ENCODE results near the gene UBXN6. TPM values are rescaled to one million over a fixed set of nuclear protein-coding genes. Genes with fewer than 3 reads are reported as not detected.

UBXN6 gene
- total RNA-seq, 1 donor from 2014 or later, result 54.3 TPM

DNA sequence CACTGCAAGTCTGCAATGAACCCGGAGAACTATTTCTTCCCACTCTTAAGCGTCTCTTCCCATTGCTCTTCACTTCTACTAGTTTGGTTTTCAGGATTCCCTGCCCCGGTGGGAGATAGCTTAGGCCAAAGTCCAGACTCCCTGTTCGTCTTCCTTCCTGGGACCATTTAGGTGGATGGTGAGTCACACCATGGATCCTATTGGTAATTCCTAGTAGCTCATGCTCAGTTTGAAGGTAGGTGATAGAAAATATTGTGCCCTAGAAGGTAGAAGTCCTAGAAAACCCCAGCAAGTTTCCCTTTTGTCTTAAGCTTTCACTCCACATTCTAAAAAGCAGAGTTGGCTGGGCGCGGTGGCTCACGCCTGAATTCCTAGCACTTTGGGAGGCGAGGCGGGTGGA lies 41.3 kb downstream of the UBXN6 start:
- intact Hi-C loops (cut with micrococcal nuclease), result no loop called here
- H3K9me3 Mint-ChIP-seq, result no peaks in the 10 kb centered on the region
- TF ChIP-seq, protein P1, sequence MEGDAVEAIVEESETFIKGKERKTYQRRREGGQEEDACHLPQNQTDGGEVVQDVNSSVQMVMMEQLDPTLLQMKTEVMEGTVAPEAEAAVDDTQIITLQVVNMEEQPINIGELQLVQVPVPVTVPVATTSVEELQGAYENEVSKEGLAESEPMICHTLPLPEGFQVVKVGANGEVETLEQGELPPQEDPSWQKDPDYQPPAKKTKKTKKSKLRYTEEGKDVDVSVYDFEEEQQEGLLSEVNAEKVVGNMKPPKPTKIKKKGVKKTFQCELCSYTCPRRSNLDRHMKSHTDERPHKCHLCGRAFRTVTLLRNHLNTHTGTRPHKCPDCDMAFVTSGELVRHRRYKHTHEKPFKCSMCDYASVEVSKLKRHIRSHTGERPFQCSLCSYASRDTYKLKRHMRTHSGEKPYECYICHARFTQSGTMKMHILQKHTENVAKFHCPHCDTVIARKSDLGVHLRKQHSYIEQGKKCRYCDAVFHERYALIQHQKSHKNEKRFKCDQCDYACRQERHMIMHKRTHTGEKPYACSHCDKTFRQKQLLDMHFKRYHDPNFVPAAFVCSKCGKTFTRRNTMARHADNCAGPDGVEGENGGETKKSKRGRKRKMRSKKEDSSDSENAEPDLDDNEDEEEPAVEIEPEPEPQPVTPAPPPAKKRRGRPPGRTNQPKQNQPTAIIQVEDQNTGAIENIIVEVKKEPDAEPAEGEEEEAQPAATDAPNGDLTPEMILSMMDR (IDR thresholded peaks at IDR 0.05), result no peak
- DNase-seq (no peak), ATAC-seq (ENCODE audit: low read depth) (no peak)
- H3K27me3 Mint-ChIP-seq, result no peaks in the 10 kb centered on the region
- peaks cover 10% of the 10 kb centered on the region for H3K36me3 Mint-ChIP-seq (ENCODE audit: low read depth)
- H3K4me1 Mint-ChIP-seq, result no peaks in the 10 kb centered on the region
- H3K4me3 Mint-ChIP-seq, result no peak overlapping the region
- ChIA-PET CTCF (interaction anchor here (0.6 to 1.3 kb wide), 2 partner anchors 14 to 329 kb away, joined by 3 read pairs; partner anchors contain the start of gene CHAF1A), POLR2A (no interaction called here)
- H3K27ac Mint-ChIP-seq, result no peak overlapping the region

DNA sequence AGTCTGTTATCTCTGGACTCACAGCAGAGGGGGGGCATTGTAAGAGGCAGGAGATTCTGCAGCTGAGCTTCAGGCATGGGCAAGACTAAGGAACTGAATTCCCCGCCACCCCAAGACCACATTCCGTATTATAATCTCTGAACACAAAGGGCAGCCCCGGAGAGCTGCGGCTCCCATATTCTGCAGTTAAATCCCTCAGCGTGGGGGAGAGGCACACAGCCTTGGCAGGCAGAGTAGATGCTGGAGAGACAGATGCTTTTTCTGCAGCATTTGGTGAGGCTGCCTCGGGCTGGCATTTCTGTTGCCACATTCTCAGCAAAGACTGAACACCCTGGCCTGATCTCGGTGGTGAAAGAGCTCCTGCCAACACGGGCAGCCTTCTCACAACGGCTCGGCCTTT lies 42.2 kb downstream of the UBXN6 start:
- H3K9me3 Mint-ChIP-seq, result no peaks in the 10 kb centered on the region
- TF ChIP-seq, protein P1 (IDR thresholded peaks at IDR 0.05), result no peak
- H3K27me3 Mint-ChIP-seq, result no peaks in the 10 kb centered on the region
- no peaks in the 10 kb centered on the region for H3K4me1 Mint-ChIP-seq
- POLR2A ChIA-PET, result no interaction called here
- H3K27ac Mint-ChIP-seq, result no peak overlapping the region
- ATAC-seq (ENCODE audit: low read depth) (no peak), DNase-seq (no peak)
- peaks cover 10% of the 10 kb centered on the region for H3K36me3 Mint-ChIP-seq (ENCODE audit: low read depth)
- no peak overlapping the region for H3K4me3 Mint-ChIP-seq
- CTCF ChIA-PET, result no interaction called here
- intact Hi-C loops (cut with micrococcal nuclease), result no loop called here

DNA sequence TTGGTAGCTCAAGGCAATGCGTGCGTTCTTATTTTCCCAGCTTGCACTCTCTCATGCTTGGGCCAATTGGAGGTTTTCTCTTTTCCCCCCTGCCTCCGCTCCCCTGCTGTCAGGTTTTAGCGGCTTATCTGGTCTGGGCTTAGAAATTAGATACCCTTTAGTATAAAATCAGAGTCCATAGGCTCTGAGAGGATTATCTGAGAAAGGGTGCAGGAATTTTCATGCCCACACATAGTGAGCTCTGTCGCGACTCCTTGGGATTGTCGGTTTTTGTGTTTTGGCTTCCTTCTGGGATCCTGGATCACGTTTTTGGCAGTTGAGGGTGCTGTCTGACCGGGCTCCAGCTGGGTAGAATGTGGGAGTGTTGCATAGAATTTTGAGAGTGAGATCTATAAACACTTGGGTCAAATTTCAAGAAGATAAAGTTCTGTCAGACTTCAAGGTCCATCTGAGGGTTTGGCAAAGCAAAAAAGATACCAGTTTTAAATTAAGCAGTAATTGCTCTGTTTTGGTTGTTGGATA lies 42.7 kb downstream of the UBXN6 start:
- ChIA-PET POLR2A (no interaction called here), CTCF (no interaction called here)
- Mint-ChIP-seq H3K4me3 (no peak overlapping the region), H3K4me1 (no peaks in the 10 kb centered on the region), H3K36me3 (ENCODE audit: low read depth) (peaks cover 11% of the 10 kb centered on the region), H3K27me3 (no peaks in the 10 kb centered on the region), H3K27ac (no peak overlapping the region), H3K9me3 (no peaks in the 10 kb centered on the region)
- intact Hi-C loops (cut with micrococcal nuclease), result no loop called here
- DNase-seq (no peak), ATAC-seq (ENCODE audit: low read depth) (no peak)
- TF ChIP-seq, protein P1 (IDR thresholded peaks at IDR 0.05), result no peak

DNA sequence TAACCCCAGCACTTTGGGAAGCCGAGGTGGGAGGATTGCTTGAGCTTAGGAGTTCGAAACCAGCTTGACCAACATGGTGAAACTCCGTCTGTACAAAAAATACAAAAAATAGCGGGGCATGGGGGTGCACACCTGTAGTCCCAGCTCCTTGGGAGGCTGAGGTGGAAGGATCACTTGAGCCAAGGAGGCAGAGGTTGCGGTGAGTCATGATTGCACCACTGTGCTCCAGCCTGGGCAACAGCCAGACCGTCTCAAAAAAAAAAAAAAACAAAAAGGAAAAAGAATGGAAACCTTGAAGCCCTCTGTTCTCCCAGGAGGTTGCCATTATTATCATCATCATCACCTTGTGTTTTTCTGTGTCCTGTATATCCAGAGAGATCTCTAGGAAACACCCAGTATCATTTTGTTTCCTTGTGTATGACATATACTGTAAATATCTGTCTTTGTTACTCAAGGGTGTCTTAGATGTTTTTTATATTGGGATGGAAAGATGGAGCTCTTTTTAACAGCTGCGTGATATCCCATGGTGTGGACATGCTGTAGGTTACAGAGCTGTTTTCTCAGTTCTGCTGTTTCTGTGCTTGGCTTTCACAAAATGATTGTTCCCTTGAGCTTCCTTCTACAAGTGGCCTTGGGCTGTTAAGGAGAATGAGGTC lies 43.3 kb downstream of the UBXN6 start:
- ATAC-seq (ENCODE audit: low read depth) (no peak), DNase-seq (no peak)
- Mint-ChIP-seq H3K4me3 (no peak overlapping the region), H3K27me3 (no peaks in the 10 kb centered on the region), H3K36me3 (ENCODE audit: low read depth) (peaks cover 10% of the 10 kb centered on the region), H3K9me3 (no peaks in the 10 kb centered on the region), H3K27ac (no peak overlapping the region), H3K4me1 (no peaks in the 10 kb centered on the region)
- intact Hi-C loops (cut with micrococcal nuclease), result no loop called here
- POLR2A ChIA-PET, result no interaction called here
- TF ChIP-seq, protein P1 (IDR thresholded peaks at IDR 0.05), result no peak
- CTCF ChIA-PET, result no interaction called here

DNA sequence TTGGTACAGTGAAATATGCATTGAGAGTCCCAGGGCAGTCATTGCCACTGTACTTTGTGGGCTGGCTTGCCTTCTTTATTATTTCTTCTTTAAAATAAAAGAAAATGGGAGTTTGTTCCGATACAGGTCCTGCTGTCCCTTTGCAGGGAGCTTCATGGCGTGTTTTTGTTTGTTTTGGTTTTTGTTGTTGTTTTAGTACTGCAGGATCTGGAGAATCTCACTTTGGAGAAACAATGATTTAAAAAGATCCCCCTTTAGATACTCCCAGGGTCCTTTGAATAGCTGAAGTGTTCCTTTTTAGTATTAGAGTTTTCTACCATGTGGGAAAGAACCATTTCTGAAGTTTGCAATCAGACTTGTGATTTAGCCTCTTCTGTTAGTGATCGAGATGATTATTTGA lies 44.0 kb downstream of the UBXN6 start:
- H3K27ac Mint-ChIP-seq, result no peak overlapping the region
- no peak overlapping the region for H3K4me3 Mint-ChIP-seq
- ATAC-seq (ENCODE audit: low read depth) (no peak), DNase-seq (no peak)
- intact Hi-C loops (cut with micrococcal nuclease), result no loop called here
- no peaks in the 10 kb centered on the region for H3K27me3 Mint-ChIP-seq
- ChIA-PET POLR2A (interaction anchor here (0.8 kb wide), 1 partner anchor 12 kb away, joined by 3 read pairs; no protein-coding TSS in a partner anchor), CTCF (interaction anchor here (0.7 kb wide), 1 partner anchor 62 kb away, joined by 3 read pairs; no protein-coding TSS in a partner anchor)
- H3K4me1 Mint-ChIP-seq, result no peaks in the 10 kb centered on the region
- H3K9me3 Mint-ChIP-seq, result no peaks in the 10 kb centered on the region
- TF ChIP-seq, protein P1 (IDR thresholded peaks at IDR 0.05), result no peak
- H3K36me3 Mint-ChIP-seq (ENCODE audit: low read depth), result peaks cover 14% of the 10 kb centered on the region

Data from activated B cell treated with CpG ODN at 0.5 μM for 24 hours (primary cell).